ENCODE measurements around the gene NUP98.

DNA sequence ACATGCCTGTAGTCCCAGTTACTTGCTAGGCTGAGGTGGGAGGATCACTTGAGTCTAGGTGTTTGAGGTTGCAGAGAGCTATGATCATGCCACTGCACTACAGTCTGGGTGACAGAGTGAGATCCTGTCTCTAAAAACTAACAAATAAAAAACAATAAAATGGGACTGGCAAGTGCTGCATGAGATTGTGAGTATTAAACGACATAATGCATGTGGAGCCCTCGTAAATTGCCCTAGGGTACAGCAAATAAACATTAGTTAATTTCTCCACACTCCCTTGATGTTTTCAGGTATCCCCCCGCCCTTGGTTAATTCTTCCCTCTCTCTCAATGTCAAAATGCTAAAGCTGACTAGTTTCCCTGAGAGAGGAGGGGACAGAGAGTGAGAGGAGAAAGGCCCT is 48.3 kb upstream of the NUP98 start:
- TF ChIP-seq IRF2 (CRISPR knock-in tag; IDR thresholded peaks at IDR 0.05) (no peak), POLR2AphosphoS5 (IDR thresholded peaks at IDR 0.05; ENCODE audit: low read depth, low read length) (no peak)
